GF-D8 (cell line): Measurements from ENCODE around the gene OXT.
"Not testable (repeated sequence)": the region's sequence is repeated elsewhere in the genome, so short reads cannot be mapped to it uniquely, and the experiment has no call there.

ENCODE experiments used
- DNase-seq: peaks from one replicate; lab custom pipeline; 2025; lab: John Stamatoyannopoulos, UW

OXT gene

GRCh38 chr20:3047486-3048419 is 23.7 kb upstream of the OXT start:
- no peak for DNase-seq

GRCh38 chr20:3051385-3052019 is 19.9 kb upstream of the OXT start:
- DNase-seq = no peak

GRCh38 chr20:3059489-3059888 is 11.9 kb upstream of the OXT start:
- DNase-seq = no peak

GRCh38 chr20:3064119-3064518 is 7.3 kb upstream of the OXT start:
- DNase-seq = not testable (repeated sequence)

- no peak for DNase-seq
Observed at GRCh38 chr20:3067139-3068014, 4.0 kb upstream of the OXT start.

- DNase-seq = no peak
Observed at GRCh38 chr20:3068075-3068474, 3.3 kb upstream of the OXT start.

GRCh38 chr20:3068986-3069900 is 2.2 kb upstream of the OXT start:
- DNase-seq = no peak

GRCh38 chr20:3070725-3071124 is 695 bp upstream of the OXT start:
- DNase-seq = peak; percentile 25

GRCh38 chr20:3071266-3071609 is 182 bp upstream of the OXT start:
- no peak for DNase-seq

- no peak for DNase-seq
Observed at GRCh38 chr20:3072530-3073250, 1.3 kb downstream of the OXT start.

GRCh38 chr20:3073251-3073643 is 1.8 kb downstream of the OXT start:
- not testable (repeated sequence) for DNase-seq

GRCh38 chr20:3074812-3075211 is 3.4 kb downstream of the OXT start:
- no peak for DNase-seq

GRCh38 chr20:3075315-3075714 is 3.9 kb downstream of the OXT start:
- not testable (repeated sequence) for DNase-seq

GRCh38 chr20:3077618-3078134 is 6.3 kb downstream of the OXT start:
- DNase-seq = peak; percentile 55

- no peak for DNase-seq
Observed at GRCh38 chr20:3080939-3081388, 9.5 kb downstream of the OXT start.

GRCh38 chr20:3081641-3082040 is 10.2 kb downstream of the OXT start:
- DNase-seq = no peak

- DNase-seq = no peak
Observed at GRCh38 chr20:3082306-3082951, 11.0 kb downstream of the OXT start.

- no peak for DNase-seq
Observed at GRCh38 chr20:3082955-3083952, 11.8 kb downstream of the OXT start.
